NCI-H774 (cell line): Measurements from ENCODE around the gene OGA.

Source experiments
- DNase-seq: peaks from one replicate; lab custom pipeline; 2025; lab: John Stamatoyannopoulos, UW

Gene OGA

GRCh38 chr10:101818119-101818871 lies at the start of gene OGA:
TSS of gene OGA (minus strand) at chr10:101818444. CDS start at chr10:101818022, 422 bp downstream.
- peak; percentile 91 for DNase-seq

DNA sequence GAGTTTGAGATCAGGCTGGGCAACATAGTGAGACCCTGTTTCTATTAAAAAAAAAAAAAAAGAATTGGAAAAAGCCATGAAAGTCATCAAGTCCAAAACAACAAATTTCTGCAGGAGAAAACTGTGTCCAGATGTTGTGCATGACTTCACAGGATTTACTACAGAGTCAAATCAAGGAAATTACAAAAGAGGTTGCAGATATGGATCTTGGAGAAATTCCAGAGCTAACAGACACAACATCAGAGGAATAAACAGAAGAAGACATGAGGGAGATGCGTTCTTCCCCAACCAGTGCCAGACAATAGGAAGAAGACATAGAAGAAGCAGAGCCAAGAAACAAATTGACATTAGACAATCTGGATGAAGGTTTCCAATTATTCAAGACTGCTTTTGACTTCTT lies 49.7 kb upstream of the OGA start:
- no peak for DNase-seq

- DNase-seq, result no peak
Observed at GRCh38 chr10:101859530-101859929, 41.3 kb upstream of the OGA start.

DNA sequence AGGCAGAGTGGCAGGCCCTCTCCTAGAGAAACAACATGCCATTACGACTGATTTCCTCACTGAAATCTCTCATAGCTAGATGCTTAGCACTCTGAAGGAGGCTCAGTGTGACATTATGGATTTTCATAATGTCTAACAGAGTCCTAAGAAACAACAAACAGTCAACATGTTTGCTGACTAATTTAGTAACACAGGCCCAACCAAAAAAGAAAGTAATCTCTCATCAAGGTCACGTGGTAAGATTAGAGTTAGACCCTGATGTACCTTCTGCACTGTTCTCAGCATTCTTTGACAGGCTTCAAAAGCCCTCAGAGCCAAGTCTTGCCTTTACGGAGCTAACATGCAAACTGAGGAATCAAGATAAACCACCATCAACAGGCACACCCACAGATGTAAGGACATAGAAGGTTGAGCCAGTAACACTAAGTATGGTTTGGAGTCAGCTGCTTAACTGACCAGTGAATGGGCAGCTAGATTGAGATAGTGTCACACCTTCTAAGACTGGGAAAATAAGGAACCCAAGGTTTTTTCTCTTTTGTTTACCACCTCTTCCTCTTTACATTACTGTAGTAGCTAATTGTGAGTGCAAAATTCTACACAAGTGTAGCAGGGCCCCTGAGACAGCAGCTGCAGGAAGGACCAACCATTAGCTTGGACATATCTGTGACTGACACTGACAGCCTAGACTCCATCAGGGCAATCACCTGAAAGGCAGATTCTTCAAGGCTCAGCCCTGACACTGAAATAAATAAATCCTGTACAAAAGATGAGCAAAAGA lies 40.7 kb upstream of the OGA start:
- no peak for DNase-seq

GRCh38 chr10:101857802-101858476 lies 39.7 kb upstream of the OGA start:
- no peak for DNase-seq

DNA sequence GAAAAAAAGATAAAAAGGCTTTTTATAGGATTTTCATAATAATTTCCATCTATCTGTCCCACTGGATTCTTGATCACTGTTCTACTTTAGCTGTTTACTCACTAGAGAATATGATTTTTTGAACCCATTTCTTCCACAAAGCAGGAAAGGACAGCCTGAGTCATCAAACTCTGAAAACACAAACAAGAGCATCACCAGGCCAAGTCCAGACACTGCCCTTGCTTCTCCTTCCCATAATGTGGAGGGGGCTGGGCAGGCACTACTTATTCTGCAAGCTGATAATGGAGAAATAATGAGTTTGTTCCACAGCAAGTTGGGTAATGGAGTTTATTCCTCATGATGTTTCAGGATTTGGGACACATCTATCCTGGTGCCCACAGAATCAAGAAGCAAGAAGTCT lies 38.4 kb upstream of the OGA start:
- no peak for DNase-seq

GRCh38 chr10:101851411-101852116 lies 33.3 kb upstream of the OGA start:
- no peak for DNase-seq

DNA sequence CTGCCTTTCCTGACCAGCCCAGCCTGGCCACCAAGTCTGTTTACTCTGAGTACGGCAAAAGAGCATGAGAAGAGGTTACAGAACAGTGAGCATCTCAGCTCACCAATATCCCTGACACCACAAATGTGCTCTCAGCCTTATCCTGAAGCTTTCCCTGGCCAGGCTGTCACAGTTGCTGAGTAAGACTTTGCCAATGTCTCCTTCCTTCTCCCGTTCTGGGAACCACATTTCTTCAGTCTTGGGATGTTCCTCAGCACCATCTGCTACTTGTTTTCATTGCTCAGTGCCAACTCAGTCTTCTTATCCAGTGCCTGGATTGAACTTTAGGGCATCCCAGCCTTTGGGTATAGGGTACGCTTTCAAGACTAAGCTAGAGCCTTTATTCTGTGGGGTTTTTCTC lies 32.5 kb upstream of the OGA start:
- no peak for DNase-seq

- DNase-seq, result no peak
Observed at GRCh38 chr10:101848894-101849351, 30.7 kb upstream of the OGA start.

DNA sequence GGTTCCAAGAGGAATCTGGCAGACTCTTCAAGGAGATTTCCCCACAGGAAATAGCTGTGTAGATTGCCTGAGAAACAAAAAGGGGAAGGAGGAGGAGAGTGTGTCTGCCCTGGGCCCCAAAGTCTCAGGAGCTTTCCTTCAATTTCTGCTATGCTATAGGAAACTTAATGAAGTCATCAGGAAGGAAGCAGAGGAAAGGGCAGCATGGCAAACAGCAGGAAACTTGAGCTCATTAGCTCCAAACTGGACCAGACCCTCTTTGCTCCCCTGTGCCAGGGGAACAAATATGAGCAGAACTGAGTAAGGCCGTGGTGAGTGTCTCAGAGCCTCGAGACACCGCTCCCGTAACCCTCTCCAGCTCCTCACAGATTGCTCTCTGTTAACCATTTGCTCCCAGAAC lies 30.2 kb upstream of the OGA start:
- no peak for DNase-seq

DNA sequence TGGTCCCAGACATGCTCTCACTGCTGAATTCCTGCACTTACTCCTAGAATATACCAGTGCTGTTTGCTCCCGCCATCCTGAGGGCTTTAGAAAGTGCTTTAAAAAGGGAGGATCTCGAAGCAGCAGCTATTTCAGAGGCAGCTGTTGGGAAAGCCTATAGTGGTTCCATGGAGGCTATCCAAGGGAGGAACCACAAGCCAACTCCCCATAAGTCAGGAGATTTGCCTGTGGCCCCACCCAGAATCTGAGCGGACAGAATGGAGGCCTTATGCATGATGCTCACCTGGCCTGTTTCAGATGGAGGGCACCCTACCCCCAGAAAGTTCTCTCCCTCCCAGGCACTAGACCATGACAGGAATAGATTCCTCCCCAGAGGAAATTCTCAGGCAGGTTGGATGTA lies 27.6 kb upstream of the OGA start:
- no peak for DNase-seq

- DNase-seq, result peak; percentile 21
Observed at GRCh38 chr10:101843032-101844021, 25.1 kb upstream of the OGA start, which contains the start of gene KCNIP2. TSS of gene KCNIP2 (minus strand) at chr10:101843800. CDS start at chr10:101843568, 232 bp downstream.

DNA sequence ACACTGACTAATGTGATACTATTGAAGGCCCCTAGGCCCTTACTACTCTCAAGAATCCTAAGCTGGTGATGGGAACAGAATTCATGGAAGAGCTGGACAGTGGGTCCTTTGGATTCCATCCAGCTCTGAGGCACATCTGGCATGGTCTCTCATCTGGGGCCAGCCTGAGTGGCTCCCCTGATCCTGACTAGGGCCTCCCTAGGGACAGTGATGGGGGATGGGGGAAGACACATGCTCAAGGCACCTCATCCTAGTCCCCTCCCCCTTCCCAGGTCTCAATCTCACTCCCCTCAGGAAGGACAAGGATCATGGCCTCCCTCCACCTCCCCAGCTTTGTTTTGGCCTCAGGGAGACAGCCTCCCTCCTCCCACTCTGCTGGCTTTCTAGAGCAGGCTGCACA lies 23.6 kb upstream of the OGA start:
- DNase-seq, result no peak

GRCh38 chr10:101840741-101841453 lies 22.7 kb upstream of the OGA start:
- DNase-seq, result peak; percentile 24

- no peak for DNase-seq
Observed at GRCh38 chr10:101840102-101840684, 21.9 kb upstream of the OGA start.

GRCh38 chr10:101839416-101840063 lies 21.3 kb upstream of the OGA start:
- DNase-seq, result no peak

DNA sequence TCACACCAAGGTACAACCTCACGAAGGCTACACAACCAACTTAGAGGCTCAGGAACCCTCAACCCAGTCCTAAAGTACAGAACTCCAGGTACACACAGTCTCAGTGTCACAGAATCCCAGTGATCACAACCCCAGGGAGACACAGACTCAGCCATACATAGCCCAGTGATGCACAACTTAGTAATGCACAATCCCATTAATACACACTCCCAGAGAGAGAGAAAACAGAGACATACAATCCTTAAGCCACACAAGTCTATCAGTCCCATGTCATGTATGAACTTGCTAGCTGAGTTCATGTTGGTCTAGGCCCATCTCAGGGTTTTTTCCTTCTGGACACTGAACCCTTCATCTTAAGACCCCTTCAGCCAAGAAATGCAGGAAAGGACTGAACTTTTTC lies 20.8 kb upstream of the OGA start:
- DNase-seq, result no peak

DNA sequence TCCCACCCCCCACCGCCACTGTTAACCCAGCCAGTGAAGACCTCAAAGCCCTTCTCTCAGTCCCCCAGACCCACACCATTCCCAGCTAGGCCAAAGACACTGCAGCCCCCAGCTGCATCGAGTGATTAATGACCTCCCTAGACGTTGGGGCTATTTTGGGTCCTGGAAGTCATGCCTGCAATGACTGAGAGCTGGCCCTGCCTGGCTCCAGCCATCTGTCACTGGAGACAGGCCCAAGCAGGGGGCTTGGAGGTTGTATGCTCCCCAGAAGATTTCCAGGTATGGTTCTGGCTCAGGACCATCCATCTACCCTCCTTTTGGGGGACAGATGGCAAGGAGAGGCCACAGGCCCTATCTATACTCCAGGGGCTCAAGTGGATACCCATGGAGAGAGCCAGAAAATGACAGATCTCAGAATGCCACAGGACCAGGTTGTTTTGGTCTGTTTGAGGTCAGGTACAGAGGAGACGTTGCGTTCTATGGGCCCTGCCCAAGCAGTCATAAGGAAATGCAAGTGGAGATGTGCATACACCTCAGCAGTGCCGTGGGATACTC lies 20.2 kb upstream of the OGA start:
- DNase-seq, result no peak

GRCh38 chr10:101837748-101838147 lies 19.5 kb upstream of the OGA start:
- no peak for DNase-seq
